SK-N-SH treated with all-trans-retinoic acid at 6 μM for 48 hours (cell line): Measurements from ENCODE around the gene FAN1.

Source experiments
- ATAC-seq: fragments of 200-7000 bp; cut with Tn5 transposase; 3 replicates; pipeline ENCODE4 v1.9.1; 2020; ENCODE audit warnings: mild to moderate bottlenecking, moderate library complexity
- BACH2 ChIP-seq: fragments of 250-450 bp; sonication (Bioruptor Pico); IDR thresholded peaks from 2 replicates; pipeline ENCODE4 v1.9.0; 2021; ENCODE audit warnings: mild to moderate bottlenecking, borderline replicate concordance
- CREB5 ChIP-seq: fragments of 250-450 bp; sonication (Bioruptor Pico); IDR thresholded peaks from 2 replicates; pipeline ENCODE4 v1.5.1; 2020; ENCODE audit warnings: low read depth, mild to moderate bottlenecking, moderate library complexity
- CSRNP3 ChIP-seq: fragments of 250-450 bp; sonication (Bioruptor Pico); IDR thresholded peaks from 2 replicates; pipeline ENCODE4 v1.5.1; 2021; ENCODE audit warnings: mild to moderate bottlenecking, moderate library complexity
- ESRRG ChIP-seq: fragments of 250-450 bp; sonication (Bioruptor Pico); IDR thresholded peaks from 2 replicates; pipeline ENCODE4 v1.6.1; 2021; ENCODE audit warnings: mild to moderate bottlenecking
- ISL1 ChIP-seq: fragments of 250-450 bp; sonication (Bioruptor Pico); IDR thresholded peaks from 2 replicates; pipeline ENCODE4 v2.1.2; 2022; ENCODE audit warnings: mild to moderate bottlenecking, moderate library complexity
- OSR1 ChIP-seq: fragments of 250-450 bp; sonication (Bioruptor Pico); IDR thresholded peaks from 2 replicates; pipeline ENCODE4 v1.8.0; 2022; ENCODE audit warnings: moderate library complexity, mild to moderate bottlenecking, inconsistent platforms
- PATZ1 ChIP-seq: fragments of 250-450 bp; sonication (Bioruptor Pico); IDR thresholded peaks from 2 replicates; pipeline ENCODE4 v1.8.0; 2020; ENCODE audit warnings: mild to moderate bottlenecking, moderate library complexity, borderline replicate concordance
- POU6F1 ChIP-seq: fragments of 250-450 bp; sonication (Bioruptor Pico); IDR thresholded peaks from 2 replicates; pipeline ENCODE4 v1.8.0; 2021; ENCODE audit warnings: low read depth, mild to moderate bottlenecking, moderate library complexity, borderline replicate concordance
- PPARA ChIP-seq: fragments of 250-450 bp; sonication (Bioruptor Pico); IDR thresholded peaks from 2 replicates; pipeline ENCODE4 v1.5.0; 2020; ENCODE audit warnings: mild to moderate bottlenecking, borderline replicate concordance
- RARB ChIP-seq: fragments of 250-450 bp; sonication (Bioruptor Pico); IDR thresholded peaks from 2 replicates; pipeline ENCODE4 v1.8.0; 2021; ENCODE audit warnings: mild to moderate bottlenecking, moderate library complexity
- SNAI2 ChIP-seq: fragments of 250-450 bp; sonication (Bioruptor Pico); IDR thresholded peaks from 2 replicates; pipeline ENCODE4 v1.5.0; 2020; ENCODE audit warnings: mild to moderate bottlenecking, moderate library complexity
- TCF4 ChIP-seq: fragments of 250-450 bp; sonication (Bioruptor Pico); IDR thresholded peaks from 2 replicates; pipeline ENCODE4 v1.8.0; 2021; ENCODE audit warnings: mild to moderate bottlenecking, moderate library complexity, borderline replicate concordance
- TOX ChIP-seq: fragments of 250-450 bp; sonication (Bioruptor Pico); IDR thresholded peaks from 2 replicates; pipeline ENCODE4 v1.8.0; 2021; ENCODE audit warnings: mild to moderate bottlenecking, moderate library complexity, borderline replicate concordance
- ZC3H10 ChIP-seq: fragments of 250-450 bp; sonication (Bioruptor Pico); IDR thresholded peaks from 2 replicates; pipeline ENCODE4 v1.5.1; 2021; ENCODE audit warnings: mild to moderate bottlenecking, moderate library complexity
- ZFP3 ChIP-seq: fragments of 250-450 bp; sonication (Bioruptor Pico); IDR thresholded peaks from 2 replicates; pipeline ENCODE4 v1.5.0; 2020; ENCODE audit warnings: mild to moderate bottlenecking, moderate library complexity
- ZFP30 ChIP-seq: fragments of 450-650 bp; formaldehyde crosslinking; IDR thresholded peaks from 2 replicates; pipeline ENCODE4 v1.5.0; 2022; ENCODE audit warnings: mild to moderate bottlenecking, moderate library complexity
- ZNF565 ChIP-seq: fragments of 450-650 bp; formaldehyde crosslinking; conservative IDR thresholded peaks from 2 replicates; pipeline ENCODE4 v1.5.0; 2020; ENCODE audit warnings: low read depth, mild to moderate bottlenecking, moderate library complexity
- ZNF70 ChIP-seq: fragments of 450-650 bp; formaldehyde crosslinking; IDR thresholded peaks from 2 replicates; pipeline ENCODE4 v1.5.0; 2020; ENCODE audit warnings: mild to moderate bottlenecking, moderate library complexity
- ZNF8 ChIP-seq: fragments of 450-650 bp; formaldehyde crosslinking; IDR thresholded peaks from 2 replicates; pipeline ENCODE4 v1.5.0; 2020; ENCODE audit warnings: mild to moderate bottlenecking, moderate library complexity

FAN1 gene

GRCh38 chr15:30901889-30902288 is 1.8 kb upstream of the FAN1 start:
- no peak for TF ChIP-seq PPARA (CRISPR knock-in tag)
- no peak for TF ChIP-seq ESRRG (CRISPR knock-in tag)
- no peak for TF ChIP-seq CREB5
- TF ChIP-seq ZNF70 (CRISPR knock-in tag), result no peak
- TF ChIP-seq OSR1 (CRISPR knock-in tag), result no peak
- no peak for TF ChIP-seq PATZ1 (CRISPR knock-in tag)
- TF ChIP-seq ISL1 (CRISPR knock-in tag), result no peak
- TF ChIP-seq ZC3H10 (CRISPR knock-in tag), result no peak
- TF ChIP-seq ZNF565 (CRISPR knock-in tag), result no peak
- TF ChIP-seq SNAI2 (CRISPR knock-in tag), result no peak
- no peak for TF ChIP-seq TOX
- TF ChIP-seq RARB (CRISPR knock-in tag), result no peak
- TF ChIP-seq POU6F1 (CRISPR knock-in tag), result no peak
- no peak for TF ChIP-seq CSRNP3 (CRISPR knock-in tag)
- ATAC-seq, result no peak

GRCh38 chr15:30904812-30905211 is 1.1 kb downstream of the FAN1 start:
- no peak for ATAC-seq
- no peak for TF ChIP-seq RARB (CRISPR knock-in tag)
- no peak for TF ChIP-seq ZNF70 (CRISPR knock-in tag)
- TF ChIP-seq SNAI2 (CRISPR knock-in tag), result no peak
- TF ChIP-seq ESRRG (CRISPR knock-in tag), result no peak
- TF ChIP-seq ZNF565 (CRISPR knock-in tag), result no peak
- TF ChIP-seq BACH2 (CRISPR knock-in tag), result no peak

GRCh38 chr15:30905821-30906220 is 2.1 kb downstream of the FAN1 start:
- ATAC-seq, result no peak
- TF ChIP-seq ESRRG (CRISPR knock-in tag) (no peak), ZNF8 (CRISPR knock-in tag) (no peak), OSR1 (CRISPR knock-in tag) (no peak), BACH2 (CRISPR knock-in tag) (no peak), TCF4 (CRISPR knock-in tag) (no peak), RARB (CRISPR knock-in tag) (no peak), ZNF565 (CRISPR knock-in tag) (no peak)

- TF ChIP-seq ZFP3, result no peak
- no peak for TF ChIP-seq ZC3H10 (CRISPR knock-in tag)
- no peak for TF ChIP-seq CSRNP3 (CRISPR knock-in tag)
- no peak for TF ChIP-seq OSR1 (CRISPR knock-in tag)
- no peak for TF ChIP-seq ESRRG (CRISPR knock-in tag)
- TF ChIP-seq ZNF70 (CRISPR knock-in tag), result no peak
- no peak for TF ChIP-seq CREB5
- TF ChIP-seq TCF4 (CRISPR knock-in tag), result no peak
- TF ChIP-seq ZFP30 (CRISPR knock-in tag), result no peak
- no peak for ATAC-seq
Observed at GRCh38 chr15:30906366-30906765, 2.7 kb downstream of the FAN1 start.
